ENCODE measurements around the gene FRMPD4. TPM values are rescaled to one million over a fixed set of nuclear protein-coding genes. Genes with fewer than 3 reads are reported as not detected.

The FRMPD4 gene
- total RNA-seq, 1 donor from 2014 or later = 0.22 TPM

DNA sequence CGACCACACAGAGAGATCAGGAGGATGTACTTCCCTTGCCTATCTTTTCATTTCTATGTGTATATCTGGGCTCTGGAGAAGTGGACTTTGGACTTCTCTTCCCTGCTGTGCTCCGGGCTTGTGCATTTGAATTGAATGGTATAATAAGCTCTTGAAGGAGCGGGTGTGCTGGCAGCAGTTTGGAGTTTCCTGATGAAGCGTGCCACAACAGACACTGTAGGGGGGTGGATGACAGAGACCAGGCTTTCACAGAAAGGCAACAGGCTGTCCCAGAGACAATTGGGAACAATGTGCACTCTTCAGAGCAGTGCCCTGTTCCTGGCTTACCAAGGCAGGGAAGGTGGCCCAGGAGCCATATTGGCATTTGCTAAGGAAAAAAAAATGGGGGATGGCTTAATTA, 170.1 kb downstream of the FRMPD4 start:
- Mint-ChIP-seq H3K27me3 (no peaks in the 10 kb centered on the region), H3K27ac (no peak overlapping the region), H3K4me1 (ENCODE audit: unreplicated experiment) (no peaks in the 10 kb centered on the region), H3K36me3 (no peaks in the 10 kb centered on the region), H3K4me3 (no peak overlapping the region), H3K9me3 (peaks cover 5% of the 10 kb centered on the region)
- DNase-seq (ENCODE audit: extremely low spot score, unreplicated experiment) = no peak
- TF ChIP-seq, protein P1, sequence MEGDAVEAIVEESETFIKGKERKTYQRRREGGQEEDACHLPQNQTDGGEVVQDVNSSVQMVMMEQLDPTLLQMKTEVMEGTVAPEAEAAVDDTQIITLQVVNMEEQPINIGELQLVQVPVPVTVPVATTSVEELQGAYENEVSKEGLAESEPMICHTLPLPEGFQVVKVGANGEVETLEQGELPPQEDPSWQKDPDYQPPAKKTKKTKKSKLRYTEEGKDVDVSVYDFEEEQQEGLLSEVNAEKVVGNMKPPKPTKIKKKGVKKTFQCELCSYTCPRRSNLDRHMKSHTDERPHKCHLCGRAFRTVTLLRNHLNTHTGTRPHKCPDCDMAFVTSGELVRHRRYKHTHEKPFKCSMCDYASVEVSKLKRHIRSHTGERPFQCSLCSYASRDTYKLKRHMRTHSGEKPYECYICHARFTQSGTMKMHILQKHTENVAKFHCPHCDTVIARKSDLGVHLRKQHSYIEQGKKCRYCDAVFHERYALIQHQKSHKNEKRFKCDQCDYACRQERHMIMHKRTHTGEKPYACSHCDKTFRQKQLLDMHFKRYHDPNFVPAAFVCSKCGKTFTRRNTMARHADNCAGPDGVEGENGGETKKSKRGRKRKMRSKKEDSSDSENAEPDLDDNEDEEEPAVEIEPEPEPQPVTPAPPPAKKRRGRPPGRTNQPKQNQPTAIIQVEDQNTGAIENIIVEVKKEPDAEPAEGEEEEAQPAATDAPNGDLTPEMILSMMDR (conservative IDR thresholded peaks at IDR 0.05) = no peak

GRCh38 chrX:12309040-12309743, 170.9 kb downstream of the FRMPD4 start:
- no peak for DNase-seq (ENCODE audit: extremely low spot score, unreplicated experiment)
- H3K4me1 Mint-ChIP-seq (ENCODE audit: unreplicated experiment) = no peaks in the 10 kb centered on the region
- H3K36me3 Mint-ChIP-seq = no peaks in the 10 kb centered on the region
- H3K9me3 Mint-ChIP-seq = peaks cover 5% of the 10 kb centered on the region
- TF ChIP-seq, protein P1 (conservative IDR thresholded peaks at IDR 0.05) = no peak
- H3K4me3 Mint-ChIP-seq = no peak overlapping the region
- H3K27me3 Mint-ChIP-seq = no peaks in the 10 kb centered on the region
- H3K27ac Mint-ChIP-seq = no peak overlapping the region

DNA sequence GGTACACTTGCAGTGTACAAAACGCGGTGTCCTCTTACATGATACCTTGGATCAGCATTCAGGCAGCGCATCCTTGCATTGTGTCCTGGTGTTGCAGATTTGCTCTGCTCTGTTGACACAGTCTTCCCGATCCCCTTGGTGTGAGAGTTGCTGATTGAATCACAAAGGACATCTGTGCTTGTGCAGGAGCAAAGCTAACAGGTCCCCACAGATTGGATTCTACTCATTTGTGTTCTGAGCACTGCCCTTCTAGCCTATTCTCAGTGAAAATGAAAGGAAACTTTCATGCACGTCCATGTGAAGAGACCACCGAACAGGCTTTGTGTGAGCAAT, 171.4 kb downstream of the FRMPD4 start:
- DNase-seq (ENCODE audit: extremely low spot score, unreplicated experiment) = no peak
- H3K4me1 Mint-ChIP-seq (ENCODE audit: unreplicated experiment) = no peaks in the 10 kb centered on the region
- no peak overlapping the region for H3K4me3 Mint-ChIP-seq

DNA sequence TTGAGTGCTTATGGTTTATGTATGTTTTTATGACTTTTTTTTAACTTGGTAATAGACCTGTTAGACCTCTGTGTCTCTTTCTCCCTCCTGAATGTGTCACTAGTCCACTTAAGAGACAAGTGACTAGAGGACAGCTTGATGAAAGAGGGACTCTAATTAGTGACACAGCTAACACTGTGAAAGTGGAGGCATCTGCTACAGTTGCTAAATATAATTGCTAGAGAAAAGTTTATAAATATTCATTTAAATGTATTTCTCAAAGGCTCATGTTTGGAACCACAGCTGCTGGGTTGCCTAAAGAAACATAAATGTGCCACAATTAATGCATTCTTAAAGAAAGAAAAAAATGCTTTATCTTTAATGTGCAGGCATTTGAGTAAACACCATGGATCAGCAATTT, 176.4 kb downstream of the FRMPD4 start:
- no peaks in the 10 kb centered on the region for H3K36me3 Mint-ChIP-seq
- TF ChIP-seq, protein P1 (conservative IDR thresholded peaks at IDR 0.05) = no peak

More for the DNA sequence above, 171.4 kb downstream of the FRMPD4 start:
- TF ChIP-seq, protein P1 (conservative IDR thresholded peaks at IDR 0.05) = no peak
- H3K36me3 Mint-ChIP-seq = no peaks in the 10 kb centered on the region
- peaks cover 5% of the 10 kb centered on the region for H3K9me3 Mint-ChIP-seq
- H3K27ac Mint-ChIP-seq = no peak overlapping the region
- H3K27me3 Mint-ChIP-seq = no peaks in the 10 kb centered on the region

GRCh38 chrX:12315526-12315925, 177.3 kb downstream of the FRMPD4 start:
- H3K4me1 Mint-ChIP-seq (ENCODE audit: unreplicated experiment) = no peaks in the 10 kb centered on the region
- no peak overlapping the region for H3K4me3 Mint-ChIP-seq
- H3K9me3 Mint-ChIP-seq = peaks cover 5% of the 10 kb centered on the region
- no peaks in the 10 kb centered on the region for H3K27me3 Mint-ChIP-seq
- H3K36me3 Mint-ChIP-seq = no peaks in the 10 kb centered on the region
- H3K27ac Mint-ChIP-seq = no peak overlapping the region
- TF ChIP-seq, protein P1 (conservative IDR thresholded peaks at IDR 0.05) = no peak
- DNase-seq (ENCODE audit: extremely low spot score, unreplicated experiment) = no peak

More for the DNA sequence above, 176.4 kb downstream of the FRMPD4 start:
- peaks cover 5% of the 10 kb centered on the region for H3K9me3 Mint-ChIP-seq
- H3K27ac Mint-ChIP-seq = no peak overlapping the region
- no peak overlapping the region for H3K4me3 Mint-ChIP-seq
- H3K27me3 Mint-ChIP-seq = no peaks in the 10 kb centered on the region
- no peak for DNase-seq (ENCODE audit: extremely low spot score, unreplicated experiment)
- no peaks in the 10 kb centered on the region for H3K4me1 Mint-ChIP-seq (ENCODE audit: unreplicated experiment)

Data from type B pancreatic cell (in vitro differentiated cells).